GM18508 (cell line): ENCODE results near the gene GOLPH3.

Experiments used
- ATAC-seq: cut with Tn5 transposase; IDR thresholded peaks from one replicate; pipeline ENCODE4 v1.9.1; 2021; ENCODE audit warnings: moderate number of reproducible peaks; ENCODE audit not compliant: insufficient read depth, unreplicated experiment

Gene GOLPH3

GRCh38 chr5:32103521-32103920 lies 70.6 kb downstream of the GOLPH3 start:
- ATAC-seq: no peak

GRCh38 chr5:32102254-32102986 lies 71.7 kb downstream of the GOLPH3 start:
- no peak for ATAC-seq

GRCh38 chr5:32100691-32101302 lies 73.3 kb downstream of the GOLPH3 start:
- ATAC-seq: no peak

GRCh38 chr5:32100230-32100629 lies 73.9 kb downstream of the GOLPH3 start:
- ATAC-seq: no peak

GRCh38 chr5:32099486-32100035 lies 74.6 kb downstream of the GOLPH3 start:
- no peak for ATAC-seq

- no peak for ATAC-seq
Observed at GRCh38 chr5:32098890-32099310, 75.2 kb downstream of the GOLPH3 start.

GRCh38 chr5:32098291-32098690 lies 75.8 kb downstream of the GOLPH3 start:
- no peak for ATAC-seq

- ATAC-seq: no peak
Observed at GRCh38 chr5:32096891-32097595, 77.1 kb downstream of the GOLPH3 start.

GRCh38 chr5:32095261-32095671 lies 78.9 kb downstream of the GOLPH3 start:
- no peak for ATAC-seq

GRCh38 chr5:32094691-32095090 lies 79.4 kb downstream of the GOLPH3 start:
- ATAC-seq: no peak

GRCh38 chr5:32092938-32093812 lies 80.9 kb downstream of the GOLPH3 start:
- ATAC-seq: peak; percentile 93

GRCh38 chr5:32090755-32091128 lies 83.4 kb downstream of the GOLPH3 start:
- ATAC-seq: no peak

- no peak for ATAC-seq
Observed at GRCh38 chr5:32090026-32090754, 83.9 kb downstream of the GOLPH3 start.

GRCh38 chr5:32089146-32090000 lies 84.7 kb downstream of the GOLPH3 start:
- ATAC-seq: no peak

- ATAC-seq: no peak
Observed at GRCh38 chr5:32088214-32088613, 85.9 kb downstream of the GOLPH3 start.

GRCh38 chr5:32087086-32088082 lies 86.7 kb downstream of the GOLPH3 start:
- no peak for ATAC-seq

- no peak for ATAC-seq
Observed at GRCh38 chr5:32083981-32084430, 90.1 kb downstream of the GOLPH3 start.
